Aorta (tissue), 5 donors: ENCODE data around the gene MRFAP1L1. TPM values are rescaled to one million over a fixed set of nuclear protein-coding genes. Genes with fewer than 3 reads are reported as not detected.

ENCODE experiments used
- ATAC-seq: fragments of 200-7000 bp; cut with Tn5 transposase; one replicate; pipeline ENCODE4 v1.9.1; 2022; ENCODE audit warnings: moderate library complexity; ENCODE audit not compliant: low FRiP score
- DNase-seq, 2 donors: peaks; one replicate each; pipeline ENCODE4 v3.0.0-alpha.2; 2020
- H3K27ac ChIP-seq, 2 donors: one replicate each; pipeline ENCODE4 v1.5.1; 2013; ENCODE audit warnings: low read length in 2 of 2, mild to moderate bottlenecking in 2 of 2, moderate library complexity in 2 of 2, control low read depth in 1 of 2, inconsistent platforms in 1 of 2, low read depth in 1 of 2
- H3K27me3 ChIP-seq, 2 donors: one replicate each; pipeline ENCODE4 v1.6.1; 2013; ENCODE audit warnings: control low read depth in 1 of 2, low read length in 1 of 2, mild to moderate bottlenecking in 1 of 2, moderate library complexity in 1 of 2; ENCODE audit not compliant: insufficient read depth in 2 of 2, control insufficient read depth in 1 of 2
- H3K36me3 ChIP-seq, 2 donors: one replicate each; pipeline ENCODE4 v1.6.1; 2013; ENCODE audit warnings: control low read depth in 1 of 2, low read length in 1 of 2, mild to moderate bottlenecking in 1 of 2; ENCODE audit not compliant: insufficient read depth in 2 of 2, control insufficient read depth in 1 of 2
- H3K4me1 ChIP-seq, 2 donors: one replicate each; pipeline ENCODE4 v1.6.1; 2013; ENCODE audit warnings: low read length in 2 of 2, control low read depth in 1 of 2, mild to moderate bottlenecking in 1 of 2, moderate library complexity in 1 of 2; ENCODE audit not compliant: insufficient read depth in 2 of 2, control insufficient read depth in 1 of 2
- H3K4me3 ChIP-seq, 2 donors: one replicate each; pipeline ENCODE4 v1.5.1; 2013; ENCODE audit warnings: low read length in 2 of 2, control low read depth in 1 of 2, mild to moderate bottlenecking in 1 of 2
- H3K9me3 ChIP-seq: one replicate; pipeline ENCODE4 v1.6.1; 2013; ENCODE audit warnings: mild to moderate bottlenecking, low read length; ENCODE audit not compliant: control insufficient read depth
- WGBS, 2 donors: extraction: QIAGEN DNeasy Blood & Tissue Kit; methylation state at CpG; one replicate each; pipeline ENCODE4 v1.1.7; 2013; 5-methylcytosine and 5-hydroxymethylcytosine counted together
- intact Hi-C, 2 donors: fragments of 100-400 bp; cut with DNase I; formaldehyde crosslinking; loops; one replicate each; pipeline versions ENCODE4 v1.14.2 to v1.15.0; 2022
- polyA plus RNA-seq, 2 donors: library from polyadenylated mRNA; stranded (reverse); fragments of 200-250 nt; gene quantifications; one replicate each; pipeline ENCODE4 v1.2.3, GENCODE V29; 2013
- total RNA-seq, 2 donors: library from RNA; stranded (reverse); fragmentation: NEBNext Ultra II Directional; extraction: Animal tissue kit (Norgen Biotek cat#: 25700); gene quantifications; one replicate each; pipeline ENCODE4 v1.2.1, GENCODE V29; 2021
- donor health status: healthy with polysubstance abuse.
- donor health status: Bipolar disorder and iron deficiency.
- donor health status: DM: no; HTN: no; CAD: no.
- donor health status: DM: no; HTN: no; CAD: no.
- donor health status: DM: yes; HTN: yes; CAD: no.

The MRFAP1L1 gene
- total and polyA plus RNA-seq, 4 donors: 38.3 to 91.0 (median 45.7) TPM

GRCh38 chr4:6721121-6721520 is 11.5 kb upstream of the MRFAP1L1 start:
- ATAC-seq (no peak), DNase-seq (no peak)
- Histone ChIP-seq H3K27ac (no peak overlapping the region), H3K27me3 (no peaks in the 10 kb centered on the region), H3K4me3 (no peak overlapping the region), H3K9me3 (no peaks in the 10 kb centered on the region), H3K4me1 (no peaks in the 10 kb centered on the region), H3K36me3 (no peaks in the 10 kb centered on the region)
- intact Hi-C loops: loop anchor here in 1 of 2 donors (2.0 to 10.0 kb wide), 2 partner anchors 154 to 354 kb away; no protein-coding TSS in a partner anchor
- 96 to 97% methylated on average over 10 of the region's 10 CpGs for WGBS, 2 donors

GRCh38 chr4:6720202-6720699 is 10.6 kb upstream of the MRFAP1L1 start:
- ATAC-seq (peak; percentile 90), DNase-seq (peak; percentile 91 to 97)
- Histone ChIP-seq H3K27me3 (no peaks in the 10 kb centered on the region), H3K27ac (no peak overlapping the region), H3K4me3 (no peak overlapping the region), H3K9me3 (no peaks in the 10 kb centered on the region), H3K4me1 (no peaks in the 10 kb centered on the region), H3K36me3 (no peaks in the 10 kb centered on the region)
- 4 to 5% methylated on average over 14 of the region's 14 CpGs for WGBS, 2 donors
- intact Hi-C loops: loop anchor here (1.0 to 10.0 kb wide), 3 partner anchors 154 to 355 kb away; no protein-coding TSS in a partner anchor

GRCh38 chr4:6719611-6720179 is 10.0 kb upstream of the MRFAP1L1 start:
- Histone ChIP-seq H3K4me1 (no peaks in the 10 kb centered on the region), H3K9me3 (no peaks in the 10 kb centered on the region), H3K27me3 (no peaks in the 10 kb centered on the region), H3K4me3 (no peak overlapping the region), H3K36me3 (no peaks in the 10 kb centered on the region), H3K27ac (no peak overlapping the region)
- intact Hi-C loops: loop anchor here (1.0 to 10.0 kb wide), 6 partner anchors 58 to 355 kb away; partner anchors contain the start of gene TADA2B (in 1 of the 2)
- DNase-seq (no peak), ATAC-seq (no peak)
- WGBS, 2 donors: 49 to 54% methylated on average over 8 of the region's 8 CpGs

GRCh38 chr4:6718932-6719610 is 9.4 kb upstream of the MRFAP1L1 start:
- no peak overlapping the region for H3K4me3 ChIP-seq
- ATAC-seq (no peak), DNase-seq (no peak)
- 67 to 74% methylated on average over 7 of the region's 7 CpGs for WGBS, 2 donors
- intact Hi-C loops: loop anchor here (5.0 to 10.0 kb wide), 3 partner anchors 58 to 323 kb away; partner anchors contain the start of gene TADA2B (in 1 of the 2)
- no peaks in the 10 kb centered on the region for H3K36me3 ChIP-seq
- H3K27me3 ChIP-seq: no peaks in the 10 kb centered on the region
- H3K4me1 ChIP-seq: no peaks in the 10 kb centered on the region
- H3K9me3 ChIP-seq: no peaks in the 10 kb centered on the region
- H3K27ac ChIP-seq: no peak overlapping the region

- Histone ChIP-seq H3K4me1 (no peaks in the 10 kb centered on the region), H3K4me3 (peak overlapping the region; percentile 22 to 50), H3K27me3 (no peaks in the 10 kb centered on the region), H3K9me3 (no peaks in the 10 kb centered on the region), H3K27ac (no peak overlapping the region), H3K36me3 (no peaks in the 10 kb centered on the region)
- WGBS, 2 donors: 15 to 20% methylated on average over 7 of the region's 7 CpGs
- ATAC-seq (no peak), DNase-seq (no peak)
- intact Hi-C loops: loop anchor here (5.0 to 10.0 kb wide), 3 partner anchors 60 to 325 kb away; partner anchors contain the start of gene TADA2B (in 1 of the 2)
Measured at GRCh38 chr4:6716958-6717655, 7.4 kb upstream of the MRFAP1L1 start.

GRCh38 chr4:6716018-6716911 is 6.6 kb upstream of the MRFAP1L1 start, which contains the start of gene BLOC1S4:
Gene BLOC1S4 (plus strand): TSS chr4:6716174. CDS start chr4:6716210, 36 bp downstream.
- intact Hi-C loops: loop anchor here (5.0 to 10.0 kb wide), 3 partner anchors 61 to 326 kb away; partner anchors contain the start of gene TADA2B (in 1 of the 2)
- Histone ChIP-seq H3K27ac (peak within 1 kb of the TSS; percentile 1 to 56), H3K4me1 (no peaks in the 10 kb centered on the region)

GRCh38 chr4:6715704-6716017 is 6.0 kb upstream of the MRFAP1L1 start:
- H3K27ac ChIP-seq: no peak overlapping the region
- H3K4me3 ChIP-seq: no peak overlapping the region
- no peak for DNase-seq
- ATAC-seq: no peak
- H3K27me3 ChIP-seq: no peaks in the 10 kb centered on the region
- H3K9me3 ChIP-seq: no peaks in the 10 kb centered on the region
- WGBS, 2 donors: 4 to 5% methylated on average over 9 of the region's 9 CpGs
- intact Hi-C loops: loop anchor here (2.0 to 10.0 kb wide), 4 partner anchors 62 to 327 kb away; partner anchors contain the start of genes MRFAP1 (in 1 of the 2) and TADA2B (in 1 of the 2)
- H3K4me1 ChIP-seq: no peaks in the 10 kb centered on the region
- no peaks in the 10 kb centered on the region for H3K36me3 ChIP-seq

More at GRCh38 chr4:6716018-6716911, 6.6 kb upstream of the MRFAP1L1 start, which contains the start of gene BLOC1S4:
- no peaks in the 10 kb centered on the region for H3K9me3 ChIP-seq
- WGBS, 2 donors: 0% methylated on average over 97 to 109 of the region's 109 CpGs
- no peaks in the 10 kb centered on the region for H3K27me3 ChIP-seq
- peak; percentile 92 to 95 for DNase-seq
- H3K4me3 ChIP-seq: peak within 1 kb of the TSS; percentile 22 to 50
- peak; percentile 95 for ATAC-seq
- H3K36me3 ChIP-seq: no peaks in the 10 kb centered on the region
